NCI-H82 treated with DMSO at 0.1 percent for 48 hours (cell line): ENCODE results near the gene UPF1.

ENCODE experiments used
- DNase-seq: peaks from one replicate; lab custom pipeline; 2025; ENCODE audit not compliant: unreplicated experiment; lab: John Stamatoyannopoulos, UW

Gene UPF1

GRCh38 chr19:18869781-18870530 lies 38.2 kb downstream of the UPF1 start:
- no peak for DNase-seq

GRCh38 chr19:18870531-18871172 lies 38.9 kb downstream of the UPF1 start:
- no peak for DNase-seq

- DNase-seq, result peak; percentile 62
Observed at GRCh38 chr19:18871543-18871942, 39.8 kb downstream of the UPF1 start.

- no peak for DNase-seq
Observed at GRCh38 chr19:18875726-18876125, 44.0 kb downstream of the UPF1 start.

- DNase-seq, result no peak
Observed at GRCh38 chr19:18876865-18877264, 45.1 kb downstream of the UPF1 start.

GRCh38 chr19:18878058-18878797 lies 46.5 kb downstream of the UPF1 start:
- DNase-seq, result no peak

- no peak for DNase-seq
Observed at GRCh38 chr19:18878858-18879578, 47.3 kb downstream of the UPF1 start.

- no peak for DNase-seq
Observed at GRCh38 chr19:18879579-18880373, 48.0 kb downstream of the UPF1 start.

- DNase-seq, result no peak
Observed at GRCh38 chr19:18881491-18881890, 49.7 kb downstream of the UPF1 start.

GRCh38 chr19:18883526-18884304 lies 52.0 kb downstream of the UPF1 start:
- no peak for DNase-seq

GRCh38 chr19:18886972-18887371 lies 55.2 kb downstream of the UPF1 start:
- no peak for DNase-seq

- DNase-seq, result no peak
Observed at GRCh38 chr19:18889949-18890745, 58.4 kb downstream of the UPF1 start.

- DNase-seq, result no peak
Observed at GRCh38 chr19:18893587-18894253, 62.0 kb downstream of the UPF1 start.

- peak; percentile 66 for DNase-seq
Observed at GRCh38 chr19:18894254-18895037, 62.7 kb downstream of the UPF1 start.

- DNase-seq, result peak; percentile 66
Observed at GRCh38 chr19:18895038-18895823, 63.5 kb downstream of the UPF1 start.

GRCh38 chr19:18895824-18896341 lies 64.1 kb downstream of the UPF1 start, which contains the start of gene CERS1:
CERS1 (minus strand) TSS chr19:18896158; CDS start chr19:18896072, 86 bp downstream.
- DNase-seq, result no peak
